NCI-H82 (cell line): ENCODE measurements around the gene ZNF630.
"Not testable (repeated sequence)": the region's sequence is repeated elsewhere in the genome, so short reads cannot be mapped to it uniquely, and the experiment has no call there.

Experiments
- DNase-seq: peaks from one replicate; lab custom pipeline; 2025; lab: John Stamatoyannopoulos, UW

The ZNF630 gene

DNA sequence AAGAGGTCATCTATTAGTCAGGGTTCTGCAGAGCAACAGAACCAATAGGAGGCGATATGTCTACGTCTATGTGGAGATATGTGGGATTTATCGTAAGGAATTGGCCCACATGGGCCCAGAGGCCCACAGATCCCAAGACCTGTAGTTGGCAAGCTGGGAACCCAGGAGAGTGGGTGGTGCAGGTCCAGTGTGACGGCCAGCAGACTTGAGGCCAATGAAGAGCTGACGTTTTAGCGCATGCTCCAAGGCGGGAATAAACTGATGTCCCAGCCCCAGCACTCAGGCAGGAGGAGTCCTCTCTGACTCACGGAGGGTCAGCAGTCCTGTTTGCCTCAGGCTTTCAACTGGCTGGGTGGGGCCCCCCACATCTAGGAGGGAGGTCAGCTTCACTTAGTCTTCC is 43.3 kb downstream of the ZNF630 start:
- no peak for DNase-seq

DNA sequence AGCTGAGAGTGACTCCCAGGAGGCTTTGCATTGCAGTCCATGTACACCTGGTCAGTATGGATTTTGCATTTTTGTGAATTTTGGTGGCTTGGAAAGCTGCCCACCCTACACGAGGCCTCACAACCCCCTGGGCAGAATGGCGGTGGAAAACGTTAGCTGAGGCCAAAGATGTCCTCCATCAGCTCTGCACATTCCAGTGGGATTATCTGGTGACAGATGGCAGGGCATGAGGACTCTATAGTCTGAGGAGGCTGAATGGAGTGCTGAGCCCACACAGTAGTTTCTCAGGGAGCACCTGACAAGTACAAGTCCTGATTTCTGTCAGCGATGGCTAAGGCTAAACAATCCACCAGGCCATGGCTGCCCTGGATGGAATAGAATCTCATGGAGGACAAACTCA is 43.9 kb downstream of the ZNF630 start:
- DNase-seq: peak; percentile 81

DNA sequence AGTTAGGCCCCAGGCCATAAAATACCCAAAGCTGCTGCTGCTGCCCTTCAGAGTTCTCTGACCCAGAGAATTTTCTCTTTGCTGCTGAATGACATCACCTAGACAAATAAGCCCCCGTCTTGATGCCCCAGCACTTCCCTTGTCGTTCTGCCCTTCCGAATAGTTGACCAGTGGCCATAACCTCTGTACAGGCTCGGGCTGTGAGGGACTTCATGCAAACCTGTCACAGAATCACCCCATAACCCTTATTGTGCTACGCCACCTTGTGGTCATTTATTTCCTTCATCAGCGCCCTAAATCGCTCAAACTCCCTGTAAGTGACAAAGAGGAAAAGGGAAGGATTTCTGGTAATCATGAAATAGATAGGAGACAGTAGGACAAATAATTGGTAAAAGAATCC is 45.9 kb downstream of the ZNF630 start:
- peak; percentile 85 for DNase-seq

DNA sequence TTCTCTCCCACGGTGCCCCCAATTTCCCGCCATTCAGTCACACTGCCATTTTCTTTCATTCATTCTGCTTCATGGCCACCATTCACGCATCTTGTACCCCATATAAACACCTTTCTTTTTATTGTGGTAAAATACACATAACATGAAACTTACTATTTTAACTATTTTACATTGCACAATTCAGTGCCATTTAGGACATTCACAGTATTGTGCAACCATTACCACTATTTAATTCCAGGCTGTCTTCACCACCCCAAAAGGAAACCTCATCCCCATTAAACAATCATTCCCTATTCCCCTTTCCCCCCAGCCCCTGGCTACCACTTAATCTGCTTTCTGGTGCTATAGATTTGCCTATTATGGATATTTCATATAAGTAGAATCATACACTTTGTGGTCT is 48.7 kb downstream of the ZNF630 start:
- DNase-seq: no peak

DNA sequence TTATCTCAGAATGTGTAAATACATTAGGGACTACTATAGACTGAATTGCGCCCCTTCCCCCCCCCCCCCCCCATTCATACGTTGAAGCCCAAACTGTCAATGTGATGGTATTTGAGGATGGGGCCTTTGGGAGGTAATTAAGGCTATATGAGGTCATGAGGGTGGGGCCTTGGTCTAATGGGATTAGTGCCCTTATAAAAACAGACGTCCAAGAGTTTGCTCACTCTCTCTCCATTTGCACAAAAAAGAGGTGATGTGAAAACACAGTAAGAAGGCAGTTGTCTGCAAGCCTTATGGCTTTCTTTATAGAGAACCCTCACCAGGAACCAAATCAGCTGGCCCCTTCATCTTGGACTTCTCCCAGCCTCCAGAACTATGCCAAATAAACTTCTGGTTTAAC is 49.3 kb downstream of the ZNF630 start:
- peak; percentile 57 for DNase-seq

DNA sequence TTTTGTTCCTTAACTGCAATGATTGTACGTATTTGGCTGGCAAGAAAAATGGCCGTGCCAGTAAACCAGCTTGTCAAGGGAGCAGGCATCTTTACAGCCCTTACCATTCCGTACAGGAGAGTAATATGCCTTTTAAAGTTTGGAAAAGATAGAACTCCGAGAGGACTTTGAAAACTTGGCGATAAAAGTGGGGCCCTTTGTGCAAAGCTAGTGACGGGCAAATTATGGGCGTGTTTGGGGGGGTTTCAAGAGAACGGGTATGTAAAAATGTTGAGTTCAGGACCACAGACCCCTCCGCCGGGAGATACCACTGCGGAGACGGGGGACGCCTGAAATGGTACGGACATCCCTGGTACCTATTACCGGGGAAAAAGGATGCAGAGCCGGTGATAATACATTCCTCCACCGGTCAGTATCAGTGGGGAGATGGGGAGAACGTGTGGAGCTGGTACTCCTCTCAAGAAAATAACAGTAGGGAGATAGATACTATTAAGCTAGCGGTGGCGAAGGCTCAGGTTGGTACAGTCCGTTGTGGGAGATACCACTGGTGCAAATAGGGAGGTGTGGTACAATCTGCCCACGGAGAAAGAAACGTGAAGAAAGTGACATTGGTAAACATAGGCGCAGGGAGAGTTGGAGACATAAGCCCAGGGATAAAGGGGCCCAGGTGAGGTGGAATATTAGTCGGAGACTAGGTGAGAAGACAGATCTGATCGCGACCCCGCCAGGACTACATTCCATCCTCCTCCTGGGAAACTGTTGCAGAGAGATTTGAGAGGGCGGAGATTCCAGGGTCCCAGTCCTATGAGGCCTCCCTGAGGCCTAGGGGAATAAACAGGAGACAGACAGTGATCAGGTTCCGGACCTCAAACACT is 50.2 kb downstream of the ZNF630 start:
- peak; percentile 92 for DNase-seq

DNA sequence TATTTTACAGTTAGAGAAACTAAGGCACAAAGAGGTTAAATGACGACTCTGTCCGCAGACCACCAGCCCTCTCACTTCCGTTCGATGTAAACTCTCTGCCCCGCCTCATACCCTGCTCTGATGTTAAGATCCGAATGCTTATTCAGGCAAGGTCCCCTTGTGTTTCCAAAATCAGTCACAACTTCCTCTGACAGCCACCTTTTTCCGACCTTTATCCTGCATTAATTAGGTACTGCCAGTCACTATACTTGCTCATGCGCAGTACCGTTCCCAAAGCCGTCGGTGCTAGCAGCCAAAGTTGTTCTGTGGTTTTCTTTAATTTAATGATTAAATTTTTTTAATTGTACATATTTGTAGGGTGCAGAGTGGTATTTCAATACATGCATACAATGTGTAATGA is 51.0 kb downstream of the ZNF630 start:
- DNase-seq: not testable (repeated sequence)

DNA sequence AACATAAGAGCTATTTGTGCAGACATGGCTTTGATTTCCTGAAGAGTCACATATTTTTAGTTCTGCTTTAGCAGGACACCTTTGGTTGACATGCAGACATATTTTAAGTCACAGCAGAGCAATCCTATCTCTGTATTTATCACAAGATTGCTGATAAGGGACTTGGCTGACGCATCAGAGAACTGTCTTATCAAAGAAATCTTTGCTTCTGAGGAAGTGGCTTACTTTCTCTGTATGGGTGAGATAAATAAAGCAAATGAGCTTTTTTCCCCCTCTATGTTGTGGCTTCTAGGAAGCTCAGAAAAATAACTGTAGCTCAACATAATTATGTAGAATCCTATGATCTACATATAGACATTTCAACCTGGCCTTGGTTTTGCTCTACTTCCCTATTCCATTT is 51.5 kb downstream of the ZNF630 start:
- DNase-seq: not testable (repeated sequence)

DNA sequence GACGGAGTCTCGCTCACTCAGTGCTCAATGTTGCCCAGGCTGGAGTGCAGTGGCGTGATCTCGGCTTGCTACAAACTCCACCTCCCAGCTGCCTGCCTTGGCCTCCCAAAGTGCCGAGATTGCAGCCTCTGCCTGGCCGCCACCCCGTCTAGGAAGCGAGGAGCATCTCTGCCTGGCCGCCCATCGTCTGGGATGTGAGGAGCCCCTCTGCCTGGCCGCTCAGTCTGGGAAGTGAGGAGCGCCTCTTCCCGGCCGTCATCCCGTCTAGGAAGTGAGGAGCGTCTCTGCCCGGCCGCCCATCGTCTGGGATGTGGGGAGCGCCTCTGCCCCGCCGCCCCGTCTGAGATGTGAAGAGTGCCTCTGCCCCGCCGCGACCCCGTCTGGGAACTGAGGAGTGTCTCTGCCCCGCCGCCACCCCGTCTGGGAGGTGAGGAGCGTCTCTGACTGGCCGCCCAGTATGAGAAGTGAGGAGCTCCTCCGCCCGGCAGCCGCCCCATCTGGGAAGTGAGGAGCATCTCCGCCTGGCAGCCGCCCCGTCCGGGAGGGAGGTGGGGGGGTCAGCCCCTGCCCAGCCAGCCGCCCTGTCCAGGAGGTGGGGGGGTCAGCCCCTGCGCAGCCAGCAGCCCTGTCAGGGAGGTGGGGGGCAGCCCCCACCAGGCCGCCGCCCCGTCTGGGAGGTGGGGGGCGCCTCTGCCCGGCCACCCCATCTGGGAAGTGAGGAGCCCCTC is 54.7 kb downstream of the ZNF630 start:
- DNase-seq: not testable (repeated sequence)

DNA sequence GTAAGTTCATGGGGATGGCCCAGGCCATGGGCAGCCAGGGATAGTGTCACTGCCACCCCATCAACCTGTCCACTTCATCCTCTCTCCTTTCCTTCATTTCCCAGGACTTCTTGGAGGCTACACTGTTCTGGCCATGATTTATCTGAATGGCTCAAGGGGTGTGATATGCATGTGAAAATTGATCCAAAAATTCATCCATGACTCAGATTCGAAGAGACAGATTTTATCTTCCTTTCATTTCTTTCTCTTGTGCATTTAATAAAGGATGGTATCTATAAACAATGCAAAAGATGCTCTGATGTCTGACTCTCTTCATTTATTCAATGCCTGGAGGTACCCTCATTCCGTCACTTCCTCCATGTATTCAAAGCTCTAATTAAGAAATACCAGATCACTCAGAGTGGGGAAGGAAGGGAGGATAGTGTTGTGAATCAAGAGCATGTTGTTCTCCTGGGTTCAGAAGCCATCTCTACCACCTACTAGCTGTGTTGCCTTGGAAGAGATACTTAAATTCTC is 61.9 kb downstream of the ZNF630 start:
- not testable (repeated sequence) for DNase-seq
